SU-DHL-6 (cell line): ENCODE data around the gene GRAMD4.

Experiments used
- EZH2phosphoT487 ChIP-seq: fragments of 200-600 bp; sonication (generic), shearing (Covaris generic); conservative IDR thresholded peaks from 2 replicates; pipeline ENCODE4 v1.6.1; 2018; ENCODE audit warnings: mild to moderate bottlenecking, antibody characterized with exemption, low read length, moderate library complexity, mixed read lengths
- TF ChIP-seq, protein P1 (sequence below): fragments of 200-600 bp; sonication (generic); IDR thresholded peaks from one replicate; pipeline ENCODE4 v1.5.1; 2017; ENCODE audit warnings: antibody characterized with exemption, mild to moderate bottlenecking, low read length, moderate library complexity; ENCODE audit not compliant: insufficient read depth, poor library complexity, severe bottlenecking

GRCh38 chr22:46578824-46579561, 41.2 kb upstream of the GRAMD4 start:
- TF ChIP-seq, protein P1, sequence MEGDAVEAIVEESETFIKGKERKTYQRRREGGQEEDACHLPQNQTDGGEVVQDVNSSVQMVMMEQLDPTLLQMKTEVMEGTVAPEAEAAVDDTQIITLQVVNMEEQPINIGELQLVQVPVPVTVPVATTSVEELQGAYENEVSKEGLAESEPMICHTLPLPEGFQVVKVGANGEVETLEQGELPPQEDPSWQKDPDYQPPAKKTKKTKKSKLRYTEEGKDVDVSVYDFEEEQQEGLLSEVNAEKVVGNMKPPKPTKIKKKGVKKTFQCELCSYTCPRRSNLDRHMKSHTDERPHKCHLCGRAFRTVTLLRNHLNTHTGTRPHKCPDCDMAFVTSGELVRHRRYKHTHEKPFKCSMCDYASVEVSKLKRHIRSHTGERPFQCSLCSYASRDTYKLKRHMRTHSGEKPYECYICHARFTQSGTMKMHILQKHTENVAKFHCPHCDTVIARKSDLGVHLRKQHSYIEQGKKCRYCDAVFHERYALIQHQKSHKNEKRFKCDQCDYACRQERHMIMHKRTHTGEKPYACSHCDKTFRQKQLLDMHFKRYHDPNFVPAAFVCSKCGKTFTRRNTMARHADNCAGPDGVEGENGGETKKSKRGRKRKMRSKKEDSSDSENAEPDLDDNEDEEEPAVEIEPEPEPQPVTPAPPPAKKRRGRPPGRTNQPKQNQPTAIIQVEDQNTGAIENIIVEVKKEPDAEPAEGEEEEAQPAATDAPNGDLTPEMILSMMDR = no peak
- TF ChIP-seq EZH2phosphoT487 = no peak
